Activated CD4-positive, alpha-beta memory T cell treated with anti-CD3 and anti-CD28 coated beads for 36 hours (primary cell): ENCODE measurements around the gene FAM120A. TPM values are rescaled to one million over a fixed set of nuclear protein-coding genes. Genes with fewer than 3 reads are reported as not detected.

Source experiments
- CTCF ChIA-PET: fragments of 350-600 bp; sonication (Branson Sonifier 250); formaldehyde crosslinking; loops from one replicate; lab custom pipeline; 2021; ENCODE audit warnings: antibody characterized with exemption, inconsistent platforms; lab: Charles Lee
- POLR2A ChIA-PET: fragments of 350-600 bp; sonication (Branson Sonifier 250); formaldehyde crosslinking; loops from one replicate; lab custom pipeline; 2021; ENCODE audit warnings: antibody characterized with exemption; lab: Charles Lee
- DNase-seq: peaks from one replicate; pipeline ENCODE4 v3.0.0-alpha.2; 2020
- H3K27ac Mint-ChIP-seq: one replicate; pipeline ENCODE4 v1.8.0; 2021; ENCODE audit warnings: mixed read lengths
- H3K27me3 Mint-ChIP-seq: one replicate; pipeline ENCODE4 v1.8.0; 2021; ENCODE audit warnings: mixed read lengths
- H3K36me3 Mint-ChIP-seq: one replicate; pipeline ENCODE4 v1.8.0; 2021; ENCODE audit warnings: mixed read lengths
- H3K4me1 Mint-ChIP-seq: one replicate; pipeline ENCODE4 v1.8.0; 2021; ENCODE audit warnings: low read depth, mixed read lengths
- H3K4me3 Mint-ChIP-seq: one replicate; pipeline ENCODE4 v1.8.0; 2021; ENCODE audit warnings: mild to moderate bottlenecking, mixed read lengths
- H3K9me3 Mint-ChIP-seq: one replicate; pipeline ENCODE4 v1.8.0; 2021; ENCODE audit warnings: mixed read lengths
- intact Hi-C: fragments of 100-400 bp; cut with micrococcal nuclease; formaldehyde crosslinking; loops from one replicate; pipeline ENCODE4 v1.15.1; 2023
- total RNA-seq, 2 experiments: library from RNA; stranded (reverse); gene quantifications; one replicate each; pipeline ENCODE4 v1.2.3, GENCODE V29; 2021

FAM120A gene
- total RNA-seq, 2 experiments from 2014 or later: 124 to 126 TPM

- Mint-ChIP-seq H3K36me3 (peaks cover 10% of the 10 kb centered on the region), H3K4me3 (peak overlapping the region; percentile 45), H3K4me1 (peaks cover 84% of the 10 kb centered on the region), H3K27me3 (no peaks in the 10 kb centered on the region), H3K9me3 (no peaks in the 10 kb centered on the region), H3K27ac (peak overlapping the region; percentile 94)
- no peak for DNase-seq
- ChIA-PET POLR2A (interaction anchor here (0.7 to 3.4 kb wide), 5 partner anchors 9 to 102 kb away, joined by 3 to 25 read pairs (median 6); partner anchors contain the start of gene FAM120AOS), CTCF (interaction anchor here (1.6 to 3.3 kb wide), 3 partner anchors 11 to 101 kb away, joined by 3 to 12 read pairs (median 12); partner anchors contain the start of genes FAM120A and FAM120AOS)
- intact Hi-C loops: loop anchor here (5.0 kb wide), 1 partner anchor 317 kb away; no protein-coding TSS in a partner anchor
Observed at GRCh38 chr9:93464395-93464794, 12.9 kb downstream of the FAM120A start.

DNA sequence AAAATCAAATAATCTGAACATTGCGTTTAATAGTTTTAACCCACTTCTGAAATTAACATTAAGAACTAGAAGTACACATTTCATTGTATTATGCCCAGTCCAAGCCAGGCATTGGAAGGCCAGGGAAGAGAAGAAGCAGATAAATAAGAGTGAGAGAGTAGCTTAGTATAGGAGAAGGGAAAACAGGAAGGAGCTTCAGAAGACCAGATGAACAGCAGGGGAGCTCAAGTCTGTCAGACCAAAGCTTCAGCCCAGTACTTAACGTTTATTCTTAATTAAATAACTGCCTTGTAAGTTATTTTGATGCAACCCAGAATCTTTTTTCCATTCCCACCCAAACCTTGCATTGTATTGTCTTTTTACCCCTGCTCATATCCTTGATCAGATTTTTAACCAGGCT, 13.4 kb downstream of the FAM120A start:
- peak overlapping the region; percentile 94 for H3K27ac Mint-ChIP-seq
- ChIA-PET POLR2A (interaction anchor here (1.3 to 3.4 kb wide), 3 partner anchors 11 to 101 kb away, joined by 6 to 25 read pairs (median 8); partner anchors contain the start of gene FAM120AOS), CTCF (interaction anchor here (1.6 to 3.3 kb wide), 3 partner anchors 11 to 101 kb away, joined by 3 to 12 read pairs (median 12); partner anchors contain the start of genes FAM120A and FAM120AOS)
- H3K4me3 Mint-ChIP-seq: no peak overlapping the region
- peaks cover 8% of the 10 kb centered on the region for H3K36me3 Mint-ChIP-seq
- intact Hi-C loops: loop anchor here (5.0 kb wide), 1 partner anchor 318 kb away; no protein-coding TSS in a partner anchor
- peaks cover 79% of the 10 kb centered on the region for H3K4me1 Mint-ChIP-seq
- H3K27me3 Mint-ChIP-seq: no peaks in the 10 kb centered on the region
- no peak for DNase-seq
- no peaks in the 10 kb centered on the region for H3K9me3 Mint-ChIP-seq

GRCh38 chr9:93465855-93466254, 14.4 kb downstream of the FAM120A start:
- Mint-ChIP-seq H3K4me3 (no peak overlapping the region), H3K36me3 (peaks cover 12% of the 10 kb centered on the region), H3K4me1 (peaks cover 81% of the 10 kb centered on the region), H3K27me3 (no peaks in the 10 kb centered on the region), H3K9me3 (no peaks in the 10 kb centered on the region), H3K27ac (peak overlapping the region; percentile 16)
- intact Hi-C loops: no loop called here
- CTCF ChIA-PET: interaction anchor here (1.6 to 3.3 kb wide), 2 partner anchors 15 to 100 kb away, joined by 3 to 12 read pairs; partner anchors contain the start of gene FAM120A
- POLR2A ChIA-PET: no interaction called here
- DNase-seq: no peak

- no peak overlapping the region for H3K4me3 Mint-ChIP-seq
Observed at GRCh38 chr9:93466416-93467061, 15.1 kb downstream of the FAM120A start.

GRCh38 chr9:93467062-93467416, 15.6 kb downstream of the FAM120A start:
- Mint-ChIP-seq H3K9me3 (no peaks in the 10 kb centered on the region), H3K36me3 (peaks cover 15% of the 10 kb centered on the region), H3K27ac (peak overlapping the region; percentile 66), H3K4me1 (peaks cover 77% of the 10 kb centered on the region), H3K4me3 (no peak overlapping the region), H3K27me3 (no peaks in the 10 kb centered on the region)
- DNase-seq: no peak
- ChIA-PET POLR2A (no interaction called here), CTCF (no interaction called here)
- intact Hi-C loops: no loop called here

More at GRCh38 chr9:93466416-93467061, 15.1 kb downstream of the FAM120A start:
- peaks cover 15% of the 10 kb centered on the region for H3K36me3 Mint-ChIP-seq
- no peak for DNase-seq
- peaks cover 80% of the 10 kb centered on the region for H3K4me1 Mint-ChIP-seq
- H3K9me3 Mint-ChIP-seq: no peaks in the 10 kb centered on the region
- CTCF ChIA-PET: interaction anchor here (3.3 kb wide), 1 partner anchor 99 kb away, joined by 12 read pairs; no protein-coding TSS in a partner anchor
- no peaks in the 10 kb centered on the region for H3K27me3 Mint-ChIP-seq
- intact Hi-C loops: no loop called here
- peak overlapping the region; percentile 66 for H3K27ac Mint-ChIP-seq
- POLR2A ChIA-PET: no interaction called here

DNA sequence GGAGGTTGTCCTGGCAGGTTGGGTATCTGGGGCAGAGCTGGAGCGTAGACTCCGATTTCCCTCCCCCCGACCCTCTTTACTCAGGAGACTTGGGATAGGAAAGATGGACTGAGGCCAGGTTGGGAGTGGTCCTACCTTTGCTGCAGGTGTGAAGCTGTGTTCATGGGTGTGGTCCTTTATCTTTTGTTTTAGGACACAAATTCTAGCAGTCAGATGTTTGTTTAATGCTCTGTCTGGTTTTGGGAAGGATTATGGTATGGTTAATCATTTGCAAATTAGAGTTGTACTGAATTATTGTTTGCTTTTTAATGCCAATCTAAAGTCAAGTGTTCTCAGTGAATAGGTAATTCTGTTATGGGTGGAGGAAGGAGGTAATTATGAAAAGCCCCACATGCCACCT, 16.0 kb downstream of the FAM120A start:
- POLR2A ChIA-PET: no interaction called here
- no peak overlapping the region for H3K4me3 Mint-ChIP-seq
- intact Hi-C loops: no loop called here
- no peak for DNase-seq
- H3K4me1 Mint-ChIP-seq: peaks cover 77% of the 10 kb centered on the region
- H3K36me3 Mint-ChIP-seq: peaks cover 19% of the 10 kb centered on the region
- CTCF ChIA-PET: no interaction called here
- H3K27me3 Mint-ChIP-seq: no peaks in the 10 kb centered on the region
- H3K27ac Mint-ChIP-seq: peak overlapping the region; percentile 66
- H3K9me3 Mint-ChIP-seq: no peaks in the 10 kb centered on the region

- Mint-ChIP-seq H3K36me3 (peaks cover 17% of the 10 kb centered on the region), H3K4me1 (peaks cover 64% of the 10 kb centered on the region), H3K9me3 (no peaks in the 10 kb centered on the region), H3K27ac (no peak overlapping the region), H3K27me3 (no peaks in the 10 kb centered on the region), H3K4me3 (no peak overlapping the region)
- intact Hi-C loops: no loop called here
- no peak for DNase-seq
- POLR2A ChIA-PET: no interaction called here
- CTCF ChIA-PET: interaction anchor here (1.2 kb wide), 1 partner anchor 97 kb away, joined by 8 read pairs; no protein-coding TSS in a partner anchor
Observed at GRCh38 chr9:93468763-93469456, 17.4 kb downstream of the FAM120A start.

GRCh38 chr9:93470391-93470790, 18.9 kb downstream of the FAM120A start:
- ChIA-PET POLR2A (no interaction called here), CTCF (no interaction called here)
- DNase-seq: no peak
- Mint-ChIP-seq H3K27ac (no peak overlapping the region), H3K27me3 (no peaks in the 10 kb centered on the region), H3K4me1 (peaks cover 58% of the 10 kb centered on the region), H3K36me3 (peaks cover 20% of the 10 kb centered on the region), H3K9me3 (no peaks in the 10 kb centered on the region), H3K4me3 (no peak overlapping the region)
- intact Hi-C loops: no loop called here

DNA sequence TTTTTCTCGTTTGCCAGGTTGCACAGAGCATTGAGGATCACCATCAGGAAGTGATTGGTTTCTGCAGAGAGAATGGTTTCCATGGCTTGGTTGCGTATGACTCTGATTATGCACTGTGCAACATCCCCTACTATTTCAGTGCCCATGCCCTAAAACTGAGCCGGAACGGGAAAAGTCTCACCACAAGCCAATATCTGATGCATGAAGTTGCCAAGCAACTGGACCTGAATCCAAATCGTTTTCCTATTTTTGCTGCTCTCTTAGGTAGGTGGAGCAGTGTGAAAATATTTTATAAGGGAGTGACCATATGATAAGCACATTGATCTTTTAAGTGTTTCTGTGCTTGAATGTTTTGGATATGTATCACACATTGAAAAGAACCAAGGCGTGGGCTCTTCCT, 19.6 kb downstream of the FAM120A start:
- Mint-ChIP-seq H3K36me3 (peaks cover 24% of the 10 kb centered on the region), H3K27me3 (no peaks in the 10 kb centered on the region), H3K27ac (no peak overlapping the region), H3K4me3 (no peak overlapping the region), H3K4me1 (peaks cover 59% of the 10 kb centered on the region), H3K9me3 (no peaks in the 10 kb centered on the region)
- CTCF ChIA-PET: no interaction called here
- POLR2A ChIA-PET: no interaction called here
- intact Hi-C loops: no loop called here
- no peak for DNase-seq

GRCh38 chr9:93473411-93473810, 21.9 kb downstream of the FAM120A start:
- H3K4me3 Mint-ChIP-seq: no peak overlapping the region
- no peaks in the 10 kb centered on the region for H3K9me3 Mint-ChIP-seq
- peaks cover 42% of the 10 kb centered on the region for H3K4me1 Mint-ChIP-seq
- ChIA-PET POLR2A (interaction anchor here (1.2 kb wide), 1 partner anchor 9 kb away, joined by 3 read pairs; no protein-coding TSS in a partner anchor), CTCF (no interaction called here)
- H3K27me3 Mint-ChIP-seq: no peaks in the 10 kb centered on the region
- DNase-seq: no peak
- intact Hi-C loops: no loop called here
- no peak overlapping the region for H3K27ac Mint-ChIP-seq
- H3K36me3 Mint-ChIP-seq: peaks cover 38% of the 10 kb centered on the region

DNA sequence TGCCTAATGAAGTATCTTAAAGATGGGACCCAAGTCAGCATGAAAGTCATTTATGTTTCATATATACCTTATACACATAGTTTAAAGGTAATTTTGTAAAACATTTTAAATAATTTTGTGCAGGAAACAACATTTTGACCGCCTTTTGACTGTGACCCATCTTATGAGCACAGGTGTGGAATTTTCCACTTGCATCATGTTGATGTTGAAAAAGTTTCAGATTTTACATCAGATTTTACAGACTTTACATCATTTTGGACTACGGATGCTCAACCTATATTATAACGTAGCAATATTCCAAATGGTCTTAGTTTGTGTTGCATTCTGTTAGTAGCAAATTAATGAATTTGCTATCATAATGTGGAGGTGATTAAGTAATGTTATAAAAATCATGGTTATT, 23.6 kb downstream of the FAM120A start:
- Mint-ChIP-seq H3K4me1 (peaks cover 34% of the 10 kb centered on the region), H3K4me3 (no peak overlapping the region), H3K36me3 (peaks cover 41% of the 10 kb centered on the region), H3K27me3 (no peaks in the 10 kb centered on the region), H3K27ac (peak overlapping the region; percentile 60), H3K9me3 (no peaks in the 10 kb centered on the region)
- no peak for DNase-seq
- intact Hi-C loops: no loop called here
- ChIA-PET POLR2A (interaction anchor here (1.2 kb wide), 1 partner anchor 9 kb away, joined by 3 read pairs; no protein-coding TSS in a partner anchor), CTCF (interaction anchor here (1.2 kb wide), 1 partner anchor 91 kb away, joined by 4 read pairs; no protein-coding TSS in a partner anchor)

- no peaks in the 10 kb centered on the region for H3K27me3 Mint-ChIP-seq
- ChIA-PET CTCF (interaction anchor here (1.2 kb wide), 1 partner anchor 90 kb away, joined by 4 read pairs; no protein-coding TSS in a partner anchor), POLR2A (interaction anchor here (1.2 kb wide), 1 partner anchor 9 kb away, joined by 3 read pairs; no protein-coding TSS in a partner anchor)
- peak overlapping the region; percentile 60 for H3K27ac Mint-ChIP-seq
- H3K9me3 Mint-ChIP-seq: no peaks in the 10 kb centered on the region
- peaks cover 29% of the 10 kb centered on the region for H3K4me1 Mint-ChIP-seq
- H3K36me3 Mint-ChIP-seq: peaks cover 37% of the 10 kb centered on the region
- DNase-seq: no peak
- intact Hi-C loops: no loop called here
- H3K4me3 Mint-ChIP-seq: no peak overlapping the region
Observed at GRCh38 chr9:93475856-93476255, 24.4 kb downstream of the FAM120A start.
